Omental fat pad (tissue), 4 donors: ENCODE measurements around the gene C6orf47. TPM values are rescaled to one million over a fixed set of nuclear protein-coding genes. Genes with fewer than 3 reads are reported as not detected.
A peak's percentile ranks its signal among the peaks of the same experiment; 100 is the strongest.

Experiments used
- ATAC-seq: fragments of 150-250 bp; one replicate; pipeline ENCODE4 v1.9.1; 2016; ENCODE audit warnings: mild to moderate bottlenecking, moderate library complexity; ENCODE audit not compliant: low FRiP score
- DNase-seq: peaks from one replicate; pipeline ENCODE4 v3.0.0-alpha.2; 2019; ENCODE audit warnings: low spot score
- total RNA-seq, 4 donors: library from RNA; depleted of rRNA; stranded (reverse); fragments of >200 nt; gene quantifications; one replicate each; pipeline ENCODE4 v1.1.0, GENCODE V29; 2016
- TF ChIP-seq, protein P1 (sequence below), 3 donors: fragments of 450-650 bp; IDR thresholded peaks; one replicate each; pipeline ENCODE4 v1.5.1; 2016 to 2017; ENCODE audit warnings: antibody characterized with exemption in 3 of 3, mild to moderate bottlenecking in 3 of 3, moderate library complexity in 2 of 3

The C6orf47 gene
- total RNA-seq, 4 donors from 2014 or later, result 16.8 to 24.7 (median 21.2) TPM

DNA sequence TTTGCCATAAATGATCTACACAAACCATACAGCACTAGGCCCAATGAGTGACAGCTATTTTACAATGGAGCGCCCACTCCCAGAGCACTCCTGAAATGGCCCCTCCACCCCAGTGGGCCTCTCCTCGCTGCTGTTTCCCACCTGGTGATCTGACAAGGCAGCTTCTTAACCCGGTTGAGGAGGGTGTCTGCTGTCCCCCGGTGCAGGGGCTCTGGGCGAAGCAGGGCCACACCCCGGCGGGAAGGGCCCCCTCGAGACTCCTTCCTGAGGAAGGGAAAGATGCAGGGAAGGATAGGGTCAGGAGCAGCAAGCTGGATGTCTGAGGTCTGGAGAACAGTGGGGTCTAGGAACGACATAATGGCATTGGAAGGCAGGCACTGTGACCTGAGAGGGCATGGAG lies 32.3 kb upstream of the C6orf47 start:
- TF ChIP-seq, protein P1, sequence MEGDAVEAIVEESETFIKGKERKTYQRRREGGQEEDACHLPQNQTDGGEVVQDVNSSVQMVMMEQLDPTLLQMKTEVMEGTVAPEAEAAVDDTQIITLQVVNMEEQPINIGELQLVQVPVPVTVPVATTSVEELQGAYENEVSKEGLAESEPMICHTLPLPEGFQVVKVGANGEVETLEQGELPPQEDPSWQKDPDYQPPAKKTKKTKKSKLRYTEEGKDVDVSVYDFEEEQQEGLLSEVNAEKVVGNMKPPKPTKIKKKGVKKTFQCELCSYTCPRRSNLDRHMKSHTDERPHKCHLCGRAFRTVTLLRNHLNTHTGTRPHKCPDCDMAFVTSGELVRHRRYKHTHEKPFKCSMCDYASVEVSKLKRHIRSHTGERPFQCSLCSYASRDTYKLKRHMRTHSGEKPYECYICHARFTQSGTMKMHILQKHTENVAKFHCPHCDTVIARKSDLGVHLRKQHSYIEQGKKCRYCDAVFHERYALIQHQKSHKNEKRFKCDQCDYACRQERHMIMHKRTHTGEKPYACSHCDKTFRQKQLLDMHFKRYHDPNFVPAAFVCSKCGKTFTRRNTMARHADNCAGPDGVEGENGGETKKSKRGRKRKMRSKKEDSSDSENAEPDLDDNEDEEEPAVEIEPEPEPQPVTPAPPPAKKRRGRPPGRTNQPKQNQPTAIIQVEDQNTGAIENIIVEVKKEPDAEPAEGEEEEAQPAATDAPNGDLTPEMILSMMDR (IDR thresholded peaks at IDR 0.05), result no peak
- no peak for DNase-seq
- ATAC-seq, result no peak

DNA sequence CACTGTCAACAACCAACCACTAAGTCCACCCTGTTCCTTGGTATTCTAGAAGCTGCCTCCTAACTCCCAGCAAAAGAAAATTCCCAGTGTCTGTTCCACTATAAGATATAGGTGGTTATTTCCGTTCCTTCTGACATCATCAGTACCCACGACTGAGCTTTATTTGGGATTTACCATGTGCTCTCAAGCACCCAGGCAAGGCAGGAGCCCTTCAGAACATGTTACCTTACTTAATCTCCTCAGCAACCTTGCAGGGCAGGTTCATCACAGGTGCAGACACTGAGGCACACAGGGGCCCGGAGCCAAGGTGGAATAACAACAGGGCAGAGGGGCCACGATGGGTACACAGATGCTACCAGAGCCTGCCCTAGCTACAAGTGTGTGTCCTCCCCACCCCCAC lies 31.8 kb upstream of the C6orf47 start:
- ATAC-seq (no peak), DNase-seq (no peak)

DNA sequence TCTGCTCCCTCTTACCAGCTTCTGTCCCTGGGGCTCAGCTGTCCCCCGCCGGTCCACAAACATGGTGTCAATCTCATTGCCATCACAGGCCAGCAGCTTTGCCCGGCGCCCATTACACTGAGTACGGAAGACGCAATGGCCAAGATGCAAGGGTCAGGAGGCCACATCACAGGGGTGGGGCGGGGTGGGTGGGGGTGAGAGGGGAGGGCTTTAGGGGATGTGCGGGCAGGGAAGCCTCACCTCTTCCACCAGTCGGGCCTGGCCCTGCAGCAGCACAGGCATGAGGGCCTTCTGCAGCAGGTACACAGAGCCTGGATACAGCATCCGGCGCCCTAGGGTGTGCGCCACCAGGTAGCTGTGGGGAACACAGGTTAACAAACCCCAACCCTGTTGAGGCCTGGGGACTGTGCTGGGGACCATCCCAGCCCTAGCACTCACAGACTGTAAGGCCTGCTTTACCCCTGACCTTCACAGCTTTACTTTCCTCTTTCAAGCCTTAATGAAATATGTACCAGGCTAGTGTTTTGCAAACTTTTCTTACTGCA lies 31.1 kb upstream of the C6orf47 start:
- TF ChIP-seq, protein P1 (IDR thresholded peaks at IDR 0.05), result no peak
- ATAC-seq, result no peak

More for the DNA sequence above, 31.8 kb upstream of the C6orf47 start:
- TF ChIP-seq, protein P1 (IDR thresholded peaks at IDR 0.05), result no peak

DNA sequence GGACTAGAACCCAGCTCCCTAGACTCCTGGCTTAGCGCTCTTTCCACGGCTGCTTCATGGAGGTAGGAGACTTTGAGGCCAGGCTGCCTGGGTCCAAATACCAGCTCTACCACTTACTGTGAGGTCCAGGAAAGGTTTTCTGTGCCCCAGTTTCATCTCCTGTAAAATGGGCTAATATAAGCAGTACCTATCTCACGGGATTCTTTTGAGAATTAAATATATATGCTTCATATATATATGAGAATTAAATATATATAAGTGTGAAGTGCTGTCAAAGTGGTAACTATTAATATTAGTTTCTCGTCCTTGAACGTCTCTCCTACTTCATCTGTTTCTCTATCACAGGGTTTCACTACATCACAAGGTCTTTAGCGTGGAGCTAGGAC lies 30.5 kb upstream of the C6orf47 start:
- ATAC-seq, result no peak
- TF ChIP-seq, protein P1 (IDR thresholded peaks at IDR 0.05), result no peak
- DNase-seq, result no peak

More for the DNA sequence above, 31.1 kb upstream of the C6orf47 start:
- DNase-seq, result no peak

DNA sequence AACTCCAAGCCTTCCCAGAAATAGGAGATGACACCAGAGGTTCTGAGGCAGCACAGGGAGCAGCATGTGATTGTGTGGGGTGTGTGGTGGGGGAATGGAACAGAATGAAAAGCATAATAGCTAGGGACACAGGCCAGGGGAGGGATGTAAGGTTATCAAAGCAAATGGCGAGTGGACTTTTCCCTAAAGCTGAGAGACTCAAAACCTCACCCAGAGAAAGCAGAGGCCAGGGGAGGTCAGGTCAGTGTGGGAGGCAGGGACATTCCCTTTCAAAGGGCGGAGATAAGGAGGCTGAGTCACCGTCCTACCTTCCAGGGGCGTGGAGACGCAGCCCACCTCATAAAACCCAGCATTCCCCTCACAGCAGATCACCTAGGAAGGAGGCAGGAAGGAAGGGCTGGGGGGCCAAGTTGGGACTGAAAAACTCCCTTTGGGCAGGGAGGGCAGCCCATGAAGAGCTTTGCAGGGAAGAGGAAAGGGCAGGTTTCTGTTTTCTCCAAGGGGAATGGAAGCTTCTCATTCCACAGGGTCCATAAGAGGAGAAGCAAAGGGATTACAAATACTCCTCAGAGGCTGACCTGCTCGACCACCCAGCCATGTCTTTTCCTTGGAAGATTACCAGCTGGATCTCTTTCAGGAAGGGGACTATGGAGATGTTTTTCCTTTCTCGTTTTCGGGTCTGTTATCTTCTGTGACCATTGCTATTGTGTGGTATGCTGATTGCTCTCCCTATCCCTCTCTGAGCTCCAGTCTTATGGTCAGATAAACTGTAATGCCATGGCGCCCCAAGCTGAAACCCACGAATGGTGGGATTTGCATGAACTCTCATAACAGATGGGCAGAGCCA lies 29.9 kb upstream of the C6orf47 start:
- TF ChIP-seq, protein P1 (IDR thresholded peaks at IDR 0.05), result no peak
- DNase-seq (no peak), ATAC-seq (peak; percentile 91)

DNA sequence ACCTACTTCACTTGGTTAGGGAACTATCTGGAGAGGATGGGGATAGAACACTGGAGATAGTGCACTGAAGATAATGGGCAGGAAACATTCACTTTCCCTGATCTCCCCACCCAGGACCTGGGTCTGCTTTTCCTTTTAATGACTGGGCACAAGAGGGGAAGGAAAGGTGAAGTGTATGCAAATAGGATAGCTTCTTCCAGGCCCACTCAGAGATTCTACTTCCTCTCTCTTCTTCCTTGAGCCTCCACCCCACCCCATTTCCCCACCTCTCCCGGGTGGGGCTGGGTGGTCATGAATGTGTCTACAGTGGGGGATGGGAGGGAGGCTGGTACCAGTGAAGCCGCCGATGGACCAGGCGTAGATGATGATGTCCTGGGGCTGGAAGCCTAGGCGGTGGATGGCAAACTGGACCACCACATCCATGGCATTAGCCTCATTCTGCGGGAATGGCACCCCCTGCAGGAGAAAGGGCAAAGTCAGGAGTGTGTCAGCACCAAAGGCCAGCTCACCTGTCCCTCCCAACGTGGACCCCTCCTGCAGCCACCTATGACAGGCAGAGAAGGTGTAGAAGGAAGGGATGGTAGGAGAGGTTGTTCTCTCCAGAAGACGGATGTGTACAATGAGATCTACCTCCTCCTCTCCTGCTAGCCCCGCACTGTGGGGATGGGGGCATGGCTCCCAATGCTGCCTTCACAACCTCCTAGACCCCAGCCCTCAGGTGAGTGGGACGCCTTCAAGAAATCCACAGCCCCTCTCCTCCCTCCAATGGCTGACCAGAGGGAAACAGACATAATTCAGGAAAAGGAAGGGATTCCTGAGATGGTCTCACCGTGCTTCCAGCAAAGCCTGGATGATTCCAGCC lies 28.9 kb upstream of the C6orf47 start:
- TF ChIP-seq, protein P1 (IDR thresholded peaks at IDR 0.05), result no peak
- ATAC-seq, result peak; percentile 7
- no peak for DNase-seq
